HepG2 (cell line): ENCODE measurements around the gene PSD. TPM values are rescaled to one million over a fixed set of nuclear protein-coding genes. Genes with fewer than 3 reads are reported as not detected.

Experiments
- ATAC-seq: fragments of 200-7000 bp; cut with Tn5 transposase; 3 replicates; pipeline ENCODE4 v1.9.1; 2020; ENCODE audit warnings: mild to moderate bottlenecking, moderate library complexity
- BruUV-seq: library from RNA; stranded (reverse); fragments of 400-500 nt; replicated peaks from 2 replicates; lab custom pipeline; 2021; lab: Mats Ljungman, UMichigan
- CTCF ChIA-PET: fragments of 300-600 bp; formaldehyde crosslinking; extraction: SDS; loops from one replicate; lab custom pipeline; 2021; ENCODE audit warnings: low total read pairs, inconsistent platforms, low intra/inter-chr PET ratio; lab: Yijun Ruan, JAX
- POLR2A ChIA-PET: fragments of 350-600 bp; sonication (Branson Sonifier 250); formaldehyde crosslinking; loops from one replicate; lab custom pipeline; 2020; ENCODE audit warnings: antibody characterized with exemption, inconsistent platforms; lab: Yijun Ruan, JAX
- DNase-seq: peaks from one replicate; pipeline ENCODE4 v3.0.0-alpha.2; 2015; ENCODE audit warnings: low spot score
- FAIRE-seq: peaks from 3 replicates; lab custom pipeline; 2011; peaks lifted over from hg19 to GRCh38; lab: Jason Lieb, UNC
- H2AFZ ChIP-seq: one replicate; pipeline ENCODE4 v1.6.1; 2011; ENCODE audit warnings: low read length, inconsistent platforms
- H3K27ac ChIP-seq: fragments of 300-600 bp; 3 replicates; pipeline ENCODE4 v1.8.0; 2011; ENCODE audit warnings: mixed run types, mild to moderate bottlenecking, mixed read lengths, low read length, inconsistent platforms; ENCODE audit not compliant: insufficient read depth; ENCODE audit errors: extremely low read length
- H3K27me3 ChIP-seq, 2 experiments: fragments of 200-600 bp in 1 of 2; 2 replicates in 1 of 2; 3 replicates in 1 of 2; pipeline versions ENCODE4 v1.6.0 to v1.8.0; 2011; ENCODE audit warnings: low read length in 2 of 2, mild to moderate bottlenecking in 2 of 2, moderate library complexity in 2 of 2, inconsistent platforms in 1 of 2; ENCODE audit not compliant: insufficient read depth in 2 of 2, control insufficient read depth in 1 of 2
- H3K36me3 ChIP-seq, 2 experiments: fragments of 200-600 bp in 1 of 2; replicated peaks in 1 of 2; 2 replicates in 1 of 2; 3 replicates in 1 of 2; pipeline versions ENCODE4 v1.5.1 to v1.8.0; 2011; ENCODE audit warnings: low read length in 2 of 2, inconsistent platforms in 1 of 2; ENCODE audit not compliant: insufficient read depth in 2 of 2, control insufficient read depth in 1 of 2
- H3K4me1 ChIP-seq: 2 replicates; pipeline ENCODE4 v1.5.1; 2012; ENCODE audit warnings: low read length, inconsistent platforms; ENCODE audit not compliant: insufficient read depth
- H3K4me2 ChIP-seq: 2 replicates; pipeline ENCODE4 v1.6.0; 2011; ENCODE audit warnings: low read depth, low read length, inconsistent platforms
- H3K4me3 ChIP-seq, 3 experiments: fragments of 200-600 bp in 1 of 3; sonication (generic), shearing (Covaris generic) in 1 of 3; replicated peaks in 1 of 3; 2 replicates each; pipeline ENCODE4 v1.5.1; 2011 to 2016; ENCODE audit warnings: low read length in 3 of 3, inconsistent platforms in 2 of 3, low read depth in 2 of 3, mild to moderate bottlenecking in 2 of 3, control low read depth in 1 of 3, mixed read lengths in 1 of 3; ENCODE audit not compliant: insufficient read depth in 1 of 3
- H3K79me2 ChIP-seq: one replicate; pipeline ENCODE4 v1.6.1; 2011; ENCODE audit warnings: low read length, inconsistent platforms; ENCODE audit not compliant: insufficient read depth
- H3K9ac ChIP-seq: 2 replicates; pipeline ENCODE4 v1.6.0; 2011; ENCODE audit warnings: mild to moderate bottlenecking, low read depth, low read length, inconsistent platforms; ENCODE audit not compliant: insufficient read depth
- H3K9me3 ChIP-seq: 2 replicates; pipeline ENCODE4 v1.5.1; 2012; ENCODE audit warnings: mild to moderate bottlenecking, low read length
- H4K20me1 ChIP-seq: 2 replicates; pipeline ENCODE4 v1.6.0; 2011; ENCODE audit warnings: inconsistent platforms, mild to moderate bottlenecking, low read length, moderate library complexity; ENCODE audit not compliant: insufficient read depth
- CCAR2 ChIP-seq: fragments of 200-400 bp; formaldehyde crosslinking; optimal IDR thresholded peaks from 2 replicates; pipeline ENCODE3; 2018; ENCODE audit warnings: low read depth, mild to moderate bottlenecking, low read length, moderate library complexity
- SMAD1 ChIP-seq: sonication (generic); formaldehyde crosslinking; IDR thresholded peaks from 2 replicates; pipeline ENCODE4 v1.4.0; 2020; ENCODE audit warnings: missing genetic modification reagents, low read depth, mild to moderate bottlenecking, borderline replicate concordance
- ZNF343 ChIP-seq: sonication (generic); formaldehyde crosslinking; IDR thresholded peaks from 2 replicates; pipeline ENCODE4 v1.4.0; 2020; ENCODE audit warnings: mild to moderate bottlenecking, missing genetic modification reagents
- WGBS: methylation state at CpG from one replicate; pipeline ENCODE4 v1.1.6; 2017; ENCODE audit warnings: low lambda C conversion rate; 5-methylcytosine and 5-hydroxymethylcytosine counted together
- in situ Hi-C: cut with HindIII; loops from 2 replicates; pipeline ENCODE4 v1.10.0; 2017; ENCODE audit warnings: low pct_unique_long_range_greater_than_20kb; ENCODE audit not compliant: extremely low pct_ligation_motif_present
- intact Hi-C: fragments of 100-400 bp; cut with micrococcal nuclease; formaldehyde crosslinking; loops from one replicate; pipeline ENCODE4 v1.10.0; 2022; ENCODE audit not compliant: unreplicated experiment
- polyA plus RNA-seq, 8 experiments: library from polyadenylated mRNA; depleted of rRNA in 3 of 8; stranded (reverse) in 7 of 8; unstranded in 1 of 8; fragments of >200 nt; fragmentation: Illumina TruSeq in 4 of 8; extraction: Trizol in 4 of 8; gene quantifications; 2 replicates each; pipeline versions ENCODE4 v1.2.1 to v1.2.3, GENCODE V29; 2011 to 2016; ENCODE audit warnings: low read depth in 4 of 8, missing spikeins in 1 of 8, mixed read lengths in 1 of 8; ENCODE audit not compliant: insufficient read depth in 1 of 8
- total RNA-seq, 5 experiments: library from RNA; depleted of rRNA; stranded (reverse); fragments of >200 nt; fragmentation: Illumina TruSeq; extraction: Trizol; gene quantifications; 2 replicates each; pipeline ENCODE4 v1.2.3, GENCODE V29; 2016; ENCODE audit warnings: low read depth in 1 of 5
- TF ChIP-seq, protein P1 (sequence below): sonication (generic); formaldehyde crosslinking; IDR thresholded peaks from 2 replicates; pipeline ENCODE4 v1.9.0; 2022; ENCODE audit warnings: missing genetic modification reagents, mild to moderate bottlenecking, borderline replicate concordance
- TF ChIP-seq, protein P2 (sequence below): sonication (generic); formaldehyde crosslinking; IDR thresholded peaks from 2 replicates; pipeline ENCODE4 v1.4.0; 2020; ENCODE audit warnings: mild to moderate bottlenecking, low read depth, missing genetic modification reagents
- TF ChIP-seq, protein P3 (sequence below): sonication (generic); formaldehyde crosslinking; IDR thresholded peaks from 2 replicates; pipeline ENCODE4 v1.4.0; 2020; ENCODE audit warnings: missing genetic modification reagents

Gene PSD
- total and polyA plus RNA-seq, 2 of the 13 experiments (the other 11 are each of a cell fraction or from before 2014, with no cell fraction given) = 0.35 to 0.58 TPM

DNA sequence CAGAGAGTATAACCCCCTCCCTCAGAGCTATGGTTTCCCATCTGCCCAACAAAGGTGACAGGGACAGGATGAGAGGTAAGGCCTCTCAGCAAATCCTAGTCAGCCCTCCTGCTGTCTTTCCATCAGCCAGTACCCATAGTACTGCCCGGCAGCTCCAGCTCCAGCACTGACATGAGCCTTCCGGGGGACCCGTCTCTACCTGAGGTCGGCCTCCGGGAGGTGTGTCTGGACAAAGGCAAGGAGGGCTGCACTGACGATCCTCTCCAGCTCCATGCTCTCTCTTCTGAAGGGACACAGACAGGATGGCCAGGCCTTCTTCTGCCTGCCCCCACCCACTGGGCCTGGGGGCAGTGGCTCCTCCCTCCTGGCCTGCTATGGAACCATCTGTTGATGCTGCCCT, 6.3 kb upstream of the PSD start:
- no peak for FAIRE-seq
- in situ Hi-C loops = loop anchor here (5.0 kb wide), 1 partner anchor 37 kb away; no protein-coding TSS in a partner anchor

More for the DNA sequence above, 6.3 kb upstream of the PSD start:
- ATAC-seq (no peak), DNase-seq (no peak)
- CTCF ChIA-PET = no interaction called here
- Histone ChIP-seq H2AFZ (no peak overlapping the region), H3K9ac (no peak overlapping the region), H3K79me2 (no peaks in the 10 kb centered on the region), H3K36me3 (peaks cover 1 to 14% of the 10 kb centered on the region in 2 experiments; a peak in 3 of 5 replicates), H3K4me2 (no peak overlapping the region), H3K9me3 (no peaks in the 10 kb centered on the region), H4K20me1 (no peaks in the 10 kb centered on the region), H3K27me3 (no peaks in the 10 kb centered on the region), H3K27ac (no peak overlapping the region)
- BruUV-seq = no TSS peak
- no CpG with 5 or more reads among the region's 6 CpGs for WGBS
- TF ChIP-seq, protein P1, sequence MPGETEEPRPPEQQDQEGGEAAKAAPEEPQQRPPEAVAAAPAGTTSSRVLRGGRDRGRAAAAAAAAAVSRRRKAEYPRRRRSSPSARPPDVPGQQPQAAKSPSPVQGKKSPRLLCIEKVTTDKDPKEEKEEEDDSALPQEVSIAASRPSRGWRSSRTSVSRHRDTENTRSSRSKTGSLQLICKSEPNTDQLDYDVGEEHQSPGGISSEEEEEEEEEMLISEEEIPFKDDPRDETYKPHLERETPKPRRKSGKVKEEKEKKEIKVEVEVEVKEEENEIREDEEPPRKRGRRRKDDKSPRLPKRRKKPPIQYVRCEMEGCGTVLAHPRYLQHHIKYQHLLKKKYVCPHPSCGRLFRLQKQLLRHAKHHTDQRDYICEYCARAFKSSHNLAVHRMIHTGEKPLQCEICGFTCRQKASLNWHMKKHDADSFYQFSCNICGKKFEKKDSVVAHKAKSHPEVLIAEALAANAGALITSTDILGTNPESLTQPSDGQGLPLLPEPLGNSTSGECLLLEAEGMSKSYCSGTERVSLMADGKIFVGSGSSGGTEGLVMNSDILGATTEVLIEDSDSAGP (CRISPR knock-in tag) = no peak
- TF ChIP-seq SMAD1 (CRISPR knock-in tag) = no peak
- TF ChIP-seq, protein P2, sequence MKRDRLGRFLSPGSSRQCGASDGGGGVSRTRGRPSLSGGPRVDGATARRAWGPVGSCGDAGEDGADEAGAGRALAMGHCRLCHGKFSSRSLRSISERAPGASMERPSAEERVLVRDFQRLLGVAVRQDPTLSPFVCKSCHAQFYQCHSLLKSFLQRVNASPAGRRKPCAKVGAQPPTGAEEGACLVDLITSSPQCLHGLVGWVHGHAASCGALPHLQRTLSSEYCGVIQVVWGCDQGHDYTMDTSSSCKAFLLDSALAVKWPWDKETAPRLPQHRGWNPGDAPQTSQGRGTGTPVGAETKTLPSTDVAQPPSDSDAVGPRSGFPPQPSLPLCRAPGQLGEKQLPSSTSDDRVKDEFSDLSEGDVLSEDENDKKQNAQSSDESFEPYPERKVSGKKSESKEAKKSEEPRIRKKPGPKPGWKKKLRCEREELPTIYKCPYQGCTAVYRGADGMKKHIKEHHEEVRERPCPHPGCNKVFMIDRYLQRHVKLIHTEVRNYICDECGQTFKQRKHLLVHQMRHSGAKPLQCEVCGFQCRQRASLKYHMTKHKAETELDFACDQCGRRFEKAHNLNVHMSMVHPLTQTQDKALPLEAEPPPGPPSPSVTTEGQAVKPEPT (CRISPR knock-in tag) = no peak
- no peak for TF ChIP-seq CCAR2
- no peak for TF ChIP-seq ZNF343 (CRISPR knock-in tag)
- TF ChIP-seq, protein P3, sequence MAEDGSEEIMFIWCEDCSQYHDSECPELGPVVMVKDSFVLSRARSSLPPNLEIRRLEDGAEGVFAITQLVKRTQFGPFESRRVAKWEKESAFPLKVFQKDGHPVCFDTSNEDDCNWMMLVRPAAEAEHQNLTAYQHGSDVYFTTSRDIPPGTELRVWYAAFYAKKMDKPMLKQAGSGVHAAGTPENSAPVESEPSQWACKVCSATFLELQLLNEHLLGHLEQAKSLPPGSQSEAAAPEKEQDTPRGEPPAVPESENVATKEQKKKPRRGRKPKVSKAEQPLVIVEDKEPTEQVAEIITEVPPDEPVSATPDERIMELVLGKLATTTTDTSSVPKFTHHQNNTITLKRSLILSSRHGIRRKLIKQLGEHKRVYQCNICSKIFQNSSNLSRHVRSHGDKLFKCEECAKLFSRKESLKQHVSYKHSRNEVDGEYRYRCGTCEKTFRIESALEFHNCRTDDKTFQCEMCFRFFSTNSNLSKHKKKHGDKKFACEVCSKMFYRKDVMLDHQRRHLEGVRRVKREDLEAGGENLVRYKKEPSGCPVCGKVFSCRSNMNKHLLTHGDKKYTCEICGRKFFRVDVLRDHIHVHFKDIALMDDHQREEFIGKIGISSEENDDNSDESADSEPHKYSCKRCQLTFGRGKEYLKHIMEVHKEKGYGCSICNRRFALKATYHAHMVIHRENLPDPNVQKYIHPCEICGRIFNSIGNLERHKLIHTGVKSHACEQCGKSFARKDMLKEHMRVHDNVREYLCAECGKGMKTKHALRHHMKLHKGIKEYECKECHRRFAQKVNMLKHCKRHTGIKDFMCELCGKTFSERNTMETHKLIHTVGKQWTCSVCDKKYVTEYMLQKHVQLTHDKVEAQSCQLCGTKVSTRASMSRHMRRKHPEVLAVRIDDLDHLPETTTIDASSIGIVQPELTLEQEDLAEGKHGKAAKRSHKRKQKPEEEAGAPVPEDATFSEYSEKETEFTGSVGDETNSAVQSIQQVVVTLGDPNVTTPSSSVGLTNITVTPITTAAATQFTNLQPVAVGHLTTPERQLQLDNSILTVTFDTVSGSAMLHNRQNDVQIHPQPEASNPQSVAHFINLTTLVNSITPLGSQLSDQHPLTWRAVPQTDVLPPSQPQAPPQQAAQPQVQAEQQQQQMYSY (CRISPR knock-in tag) = no peak
- TF ChIP-seq, all 625 proteins: peak for 0
- Histone ChIP-seq H3K4me3 (no peak overlapping the region), H3K4me1 (peaks cover 18% of the 10 kb centered on the region)
- POLR2A ChIA-PET = no interaction called here
- intact Hi-C loops = loop anchor here (5.0 kb wide), 1 partner anchor 52 kb away; no protein-coding TSS in a partner anchor
